H1 (cell line): ENCODE results near the gene P2RX2. TPM values are rescaled to one million over a fixed set of nuclear protein-coding genes. Genes with fewer than 3 reads are reported as not detected.

Experiments used
- CTCF ChIA-PET: fragments of 300-600 bp; sonication (Branson Sonifier 250); formaldehyde crosslinking; loops from one replicate; lab custom pipeline; 2021; ENCODE audit not compliant: partially characterized antibody; lab: Charles Lee
- POLR2A ChIA-PET: fragments of 300-600 bp; sonication (Branson Sonifier 250); formaldehyde crosslinking; loops from one replicate; lab custom pipeline; 2021; ENCODE audit warnings: inconsistent platforms; ENCODE audit not compliant: partially characterized antibody; lab: Charles Lee
- DNase-seq, 2 experiments: peaks; one replicate each; pipeline versions ENCODE4 v3.0.0 to v3.0.0-alpha.2; 2010 to 2022; ENCODE audit warnings: low spot score in 2 of 2, low read depth in 1 of 2, mixed read lengths in 1 of 2
- FAIRE-seq: peaks from 2 replicates; lab custom pipeline; 2011; peaks lifted over from hg19 to GRCh38; lab: Jason Lieb, UNC
- H2AFZ ChIP-seq: 2 replicates; pipeline ENCODE4 v1.8.1; 2012; ENCODE audit warnings: low read length, inconsistent platforms
- H2AK5ac ChIP-seq: 2 replicates; pipeline ENCODE4 v1.6.1; 2013; ENCODE audit warnings: low read depth, low read length
- H2BK120ac ChIP-seq: replicated peaks from 2 replicates; pipeline ENCODE3; 2013; ENCODE audit warnings: low read depth, low read length, inconsistent platforms
- H2BK12ac ChIP-seq: 2 replicates; pipeline ENCODE4 v1.6.1; 2013; ENCODE audit warnings: low read depth, low read length
- H2BK15ac ChIP-seq: 2 replicates; pipeline ENCODE4 v1.6.1; 2013; ENCODE audit warnings: low read length
- H2BK20ac ChIP-seq: 2 replicates; pipeline ENCODE4 v1.6.1; 2013; ENCODE audit warnings: low read length
- H2BK5ac ChIP-seq: 2 replicates; pipeline ENCODE4 v1.6.1; 2013; ENCODE audit warnings: low read depth, low read length
- H3K14ac ChIP-seq: 2 replicates; pipeline ENCODE4 v1.6.1; 2013; ENCODE audit warnings: inconsistent platforms; ENCODE audit not compliant: insufficient read length
- H3K18ac ChIP-seq: 2 replicates; pipeline ENCODE4 v1.6.1; 2013; ENCODE audit warnings: low read length; ENCODE audit errors: extremely low read depth
- H3K23ac ChIP-seq: 2 replicates; pipeline ENCODE4 v1.6.1; 2013; ENCODE audit warnings: inconsistent platforms; ENCODE audit not compliant: insufficient read length
- H3K23me2 ChIP-seq: 2 replicates; pipeline ENCODE4 v1.6.1; 2013; ENCODE audit warnings: low read depth, low read length
- H3K27ac ChIP-seq: 2 replicates; pipeline ENCODE4 v1.6.1; 2011; ENCODE audit warnings: low read depth, low read length, inconsistent platforms
- H3K27me3 ChIP-seq, 4 experiments: replicated peaks in 1 of 4; 1 replicate in 1 of 4; 2 replicates in 3 of 4; pipeline versions ENCODE4 v1.6.1 to v1.8.1; 2011 to 2013; ENCODE audit warnings: low read length in 3 of 4, mild to moderate bottlenecking in 3 of 4, inconsistent platforms in 2 of 4, mixed read lengths in 2 of 4, moderate library complexity in 1 of 4; ENCODE audit not compliant: control insufficient read depth in 3 of 4, insufficient read depth in 3 of 4; ENCODE audit errors: extremely low read depth in 1 of 4
- H3K36me3 ChIP-seq, 4 experiments: 2 replicates each; pipeline versions ENCODE4 v1.6.1 to v1.8.1; 2011 to 2013; ENCODE audit warnings: mild to moderate bottlenecking in 4 of 4, low read length in 3 of 4, moderate library complexity in 2 of 4, control low read depth in 1 of 4, inconsistent platforms in 1 of 4; ENCODE audit not compliant: insufficient read depth in 4 of 4, control insufficient read depth in 2 of 4
- H3K4ac ChIP-seq: replicated peaks from 2 replicates; pipeline ENCODE3; 2013; ENCODE audit warnings: low read length, low read depth, mixed read lengths, inconsistent platforms; ENCODE audit not compliant: insufficient read length
- H3K4me1 ChIP-seq, 4 experiments: replicated peaks in 1 of 4; 1 replicate in 1 of 4; 2 replicates in 3 of 4; pipeline versions ENCODE4 v1.6.1 to v1.8.1; 2011 to 2013; ENCODE audit warnings: low read length in 3 of 4, inconsistent platforms in 2 of 4, mixed read lengths in 1 of 4; ENCODE audit not compliant: insufficient read depth in 4 of 4, control insufficient read depth in 3 of 4
- H3K4me2 ChIP-seq, 2 experiments: 2 replicates each; pipeline versions ENCODE4 v1.6.1 to v1.8.1; 2011 to 2013; ENCODE audit warnings: low read depth in 2 of 2, low read length in 2 of 2, control low read depth in 1 of 2, inconsistent platforms in 1 of 2, mild to moderate bottlenecking in 1 of 2; ENCODE audit not compliant: insufficient read depth in 1 of 2
- H3K4me3 ChIP-seq, 4 experiments: fragments of 200-600, 300-600 bp in 1 of 4; sonication (generic), shearing (Covaris generic), sonication (Bioruptor Twin) in 1 of 4; 2 replicates each; pipeline versions ENCODE4 v1.5.1 to v1.8.1; 2011 to 2016; ENCODE audit warnings: low read length in 4 of 4, low read depth in 3 of 4, control low read depth in 2 of 4, inconsistent platforms in 2 of 4, mild to moderate bottlenecking in 2 of 4, mixed read lengths in 1 of 4, moderate library complexity in 1 of 4; ENCODE audit not compliant: insufficient read depth in 2 of 4; ENCODE audit errors: extremely low read depth in 1 of 4
- H3K56ac ChIP-seq: replicated peaks from 2 replicates; pipeline ENCODE3; 2013; ENCODE audit warnings: low read depth, mild to moderate bottlenecking, mixed read lengths, low read length, inconsistent platforms; ENCODE audit not compliant: insufficient read length
- H3K79me1 ChIP-seq: 2 replicates; pipeline ENCODE4 v1.6.1; 2013; ENCODE audit warnings: low read depth, low read length, control low read depth
- H3K79me2 ChIP-seq, 2 experiments: 2 replicates each; pipeline versions ENCODE4 v1.6.1 to v1.8.1; 2012 to 2013; ENCODE audit warnings: low read length in 2 of 2, mild to moderate bottlenecking in 2 of 2, inconsistent platforms in 1 of 2; ENCODE audit not compliant: insufficient read depth in 2 of 2, control insufficient read depth in 1 of 2
- H3K9ac ChIP-seq, 4 experiments: replicated peaks in 1 of 4; 1 replicate in 1 of 4; 2 replicates in 3 of 4; pipeline versions ENCODE4 v1.6.1 to v1.8.1; 2011 to 2013; ENCODE audit warnings: low read depth in 3 of 4, low read length in 3 of 4, control low read depth in 2 of 4, mild to moderate bottlenecking in 2 of 4, moderate library complexity in 2 of 4, inconsistent platforms in 1 of 4; ENCODE audit errors: extremely low read depth in 1 of 4
- H3K9me3 ChIP-seq, 2 experiments: 2 replicates each; pipeline versions ENCODE4 v1.6.1 to v1.8.1; 2012 to 2013; ENCODE audit warnings: mild to moderate bottlenecking in 2 of 2, moderate library complexity in 2 of 2, control low read depth in 1 of 2, inconsistent platforms in 1 of 2, low read depth in 1 of 2, low read length in 1 of 2, mixed read lengths in 1 of 2; ENCODE audit not compliant: insufficient read depth in 2 of 2
- H4K20me1 ChIP-seq, 2 experiments: replicated peaks in 1 of 2; 2 replicates each; pipeline versions ENCODE3 to v1.8.1; 2011 to 2013; ENCODE audit warnings: inconsistent platforms in 2 of 2, low read length in 2 of 2, mild to moderate bottlenecking in 1 of 2; ENCODE audit not compliant: insufficient read depth in 2 of 2, control insufficient read depth in 1 of 2
- H4K5ac ChIP-seq: 2 replicates; pipeline ENCODE4 v1.6.1; 2013; ENCODE audit warnings: low read length, low read depth, mixed read lengths, inconsistent platforms; ENCODE audit not compliant: insufficient read length
- H4K8ac ChIP-seq: 2 replicates; pipeline ENCODE4 v1.8.0; 2013; ENCODE audit warnings: mild to moderate bottlenecking, moderate library complexity, low read length, inconsistent platforms; ENCODE audit not compliant: insufficient read depth; ENCODE audit errors: extremely low read depth
- H4K91ac ChIP-seq: replicated peaks from 2 replicates; pipeline ENCODE3; 2013; ENCODE audit warnings: low read length, mixed read lengths, inconsistent platforms; ENCODE audit not compliant: insufficient read length
- CBX5 ChIP-seq: fragments of 300-800, 300-1000 bp; sonication (generic); IDR thresholded peaks from 2 replicates; pipeline ENCODE4 v1.7.1; 2016; ENCODE audit warnings: antibody characterized with exemption, low read length, low read depth
- EP300 ChIP-seq, 2 experiments: IDR thresholded peaks; 1 replicate in 1 of 2; 2 replicates in 1 of 2; pipeline ENCODE4 v1.6.1; 2011 to 2012; ENCODE audit warnings: low read depth in 2 of 2, low read length in 2 of 2, mild to moderate bottlenecking in 2 of 2, borderline replicate concordance in 1 of 2, inconsistent platforms in 1 of 2, moderate library complexity in 1 of 2
- EZH2 ChIP-seq: fragments of 200-600 bp; sonication (generic); IDR thresholded peaks from 2 replicates; pipeline ENCODE4 v1.7.1; 2012; ENCODE audit warnings: low read depth, mild to moderate bottlenecking, moderate library complexity, low read length, inconsistent platforms; ENCODE audit not compliant: severe bottlenecking
- FOSL1 ChIP-seq: IDR thresholded peaks from 2 replicates; pipeline ENCODE4 v1.6.1; 2011; ENCODE audit warnings: mild to moderate bottlenecking, low read depth, low read length, moderate library complexity; ENCODE audit not compliant: insufficient read depth
- JUND ChIP-seq: IDR thresholded peaks from 2 replicates; pipeline ENCODE4 v1.6.1; 2011; ENCODE audit warnings: mild to moderate bottlenecking, improper control_type of control experiment, low read length
- RAD21 ChIP-seq, 2 experiments: IDR thresholded peaks in 1 of 2; conservative IDR thresholded peaks in 1 of 2; 2 replicates each; pipeline ENCODE4 v1.6.1; 2011; ENCODE audit warnings: low read depth in 2 of 2, low read length in 2 of 2, improper control_type of control experiment in 1 of 2, inconsistent platforms in 1 of 2, mild to moderate bottlenecking in 1 of 2, moderate library complexity in 1 of 2
- RXRA ChIP-seq: IDR thresholded peaks from 2 replicates; pipeline ENCODE4 v1.6.1; 2011; ENCODE audit warnings: low read depth, mild to moderate bottlenecking, low read length, moderate library complexity; ENCODE audit not compliant: insufficient read depth
- WGBS, 2 experiments: shearing (Covaris generic) in 1 of 2; methylation state at CpG; one replicate each; pipeline versions ENCODE4 v1.1.6 to v1.1.7; 2013 to 2015; ENCODE audit warnings: low lambda C conversion rate in 2 of 2, mixed read lengths in 2 of 2, inconsistent platforms in 1 of 2, low coverage in 1 of 2, missing lambda C conversion rate in 1 of 2; ENCODE audit not compliant: insufficient replicate concordance in 2 of 2, insufficient coverage in 1 of 2, insufficient read length in 1 of 2; ENCODE audit errors: extremely low coverage in 1 of 2, missing lambda C conversion rate in 1 of 2; 5-methylcytosine and 5-hydroxymethylcytosine counted together
- polyA plus RNA-seq, 7 experiments: library from polyadenylated mRNA; depleted of rRNA in 3 of 7; stranded (reverse) in 5 of 7; unstranded in 2 of 7; fragments of >200 nt in 5 of 7; fragments of 200-250 nt in 2 of 7; gene quantifications; 1 replicate in 5 of 7; 2 replicates in 1 of 7; 4 replicates in 1 of 7; pipeline versions ENCODE4 v1.2.1 to v1.2.3, GENCODE V29; 2011 to 2013; ENCODE audit warnings: missing spikeins in 2 of 7, mixed read lengths in 2 of 7
- total RNA-seq: library from RNA; stranded (reverse); fragmentation: NEBNext Ultra II Directional; extraction: Animal tissue kit (Norgen Biotek cat#: 25700); gene quantifications from 2 replicates; pipeline ENCODE4 v1.2.1, GENCODE V29; 2021
- TF ChIP-seq, protein P1 (sequence below): IDR thresholded peaks from 2 replicates; pipeline ENCODE4 v1.6.1; 2012; ENCODE audit warnings: inconsistent platforms

P2RX2 gene
- total and polyA plus RNA-seq, 2 of the 8 experiments (the other 6 are each of a cell fraction or from before 2014, with no cell fraction given), result 0.84 to 2.2 TPM

DNA sequence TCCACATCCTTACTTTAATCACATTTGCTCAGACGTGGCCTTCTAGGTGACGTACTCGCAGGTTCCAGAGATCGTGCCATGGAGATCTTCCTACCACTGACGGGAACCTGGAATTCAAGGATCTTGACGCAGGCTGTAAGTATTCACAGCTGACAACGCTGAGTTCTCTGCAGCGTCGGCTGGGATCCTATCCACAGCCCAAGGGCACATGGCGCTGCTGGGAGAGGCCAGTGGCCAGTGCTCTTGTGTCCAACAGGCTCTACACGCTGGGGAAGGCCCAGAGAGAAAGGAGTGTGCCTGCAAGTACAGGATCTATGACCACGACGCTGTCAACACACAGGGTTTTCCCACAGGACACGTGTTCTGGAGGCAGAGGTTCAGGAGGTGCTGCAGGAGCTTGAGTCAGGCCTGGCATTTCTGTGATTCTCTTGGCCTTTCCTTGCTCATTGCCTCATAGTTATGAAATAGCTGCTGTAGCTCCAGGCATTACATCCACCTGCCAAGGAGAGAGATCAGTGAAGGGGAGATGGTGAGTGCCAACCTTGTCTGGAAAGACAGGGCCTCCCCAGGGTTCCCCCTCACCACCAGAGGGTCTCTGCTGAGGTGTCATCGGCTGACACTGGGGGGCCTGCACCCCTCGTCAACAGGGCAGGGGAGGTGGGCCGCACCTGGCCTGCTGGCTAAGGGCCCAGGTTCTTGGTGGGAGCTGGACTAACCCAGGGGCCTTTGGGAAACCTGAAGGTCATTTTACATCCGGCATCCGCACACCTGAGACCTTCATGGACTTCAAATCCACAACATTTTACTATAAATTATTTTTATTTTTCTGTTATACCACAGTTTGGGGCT is 29.5 kb upstream of the P2RX2 start:
- no peak for FAIRE-seq
- Histone ChIP-seq H2AK5ac (no peak overlapping the region), H3K23me2 (no peaks in the 10 kb centered on the region), H3K23ac (no peak overlapping the region), H2BK120ac (no peak overlapping the region), H4K20me1 (peaks cover 0 to 6% of the 10 kb centered on the region in 2 experiments), H3K56ac (no peak overlapping the region), H3K14ac (no peak overlapping the region), H3K79me2 (no peaks in the 10 kb centered on the region), H3K4me3 (no peak overlapping the region), H3K27ac (no peak overlapping the region), H3K9me3 (peaks cover 0 to 12% of the 10 kb centered on the region in 2 experiments; a peak in 1 of 4 replicates), H2BK12ac (no peak overlapping the region), H3K79me1 (no peaks in the 10 kb centered on the region), H2BK20ac (no peak overlapping the region), H2BK15ac (no peak overlapping the region), H3K18ac (no peak overlapping the region), H3K4me2 (no peak overlapping the region), H4K5ac (no peak overlapping the region), H2AFZ (no peak overlapping the region), H4K91ac (no peak overlapping the region), H3K4me1 (peaks cover 0 to 4% (median 0%) of the 10 kb centered on the region in 4 experiments; a peak in 1 of 7 replicates), H4K8ac (no peak overlapping the region), H3K9ac (no peak overlapping the region), H3K36me3 (no peaks in the 10 kb centered on the region), H2BK5ac (no peak overlapping the region), H3K4ac (no peak overlapping the region), H3K27me3 (peaks cover 47 to 90% (median 84%) of the 10 kb centered on the region in 4 experiments)
- 87% methylated on average over 19 of the region's 19 CpGs; no CpG with 5 or more reads in 1 of the 2 experiments for WGBS, 2 experiments
- POLR2A ChIA-PET, result interaction anchor here (0.7 to 0.8 kb wide), 2 partner anchors 26 to 29 kb away, joined by 3 read pairs; no protein-coding TSS in a partner anchor
- CTCF ChIA-PET, result interaction anchor here (0.5 to 1.0 kb wide), 3 partner anchors 28 to 1704 kb away, joined by 3 to 4 read pairs (median 3); no protein-coding TSS in a partner anchor
- no peak for DNase-seq
- TF ChIP-seq EZH2 (no peak), EP300 (IDR thresholded peaks at IDR 0.05; ENCODE audit: borderline replicate concordance in 1 of 2, low read depth in 2 of 2, low read length in 2 of 2) (no peak), FOSL1 (no peak), CBX5 (no peak), RAD21 (IDR thresholded peaks at IDR 0.05 in 1 of 2, conservative IDR thresholded peaks at IDR 0.05 in 1 of 2; ENCODE audit: low read depth in 2 of 2, low read length in 2 of 2) (no peak), RXRA (no peak), JUND (no peak)
- TF ChIP-seq, protein P1, sequence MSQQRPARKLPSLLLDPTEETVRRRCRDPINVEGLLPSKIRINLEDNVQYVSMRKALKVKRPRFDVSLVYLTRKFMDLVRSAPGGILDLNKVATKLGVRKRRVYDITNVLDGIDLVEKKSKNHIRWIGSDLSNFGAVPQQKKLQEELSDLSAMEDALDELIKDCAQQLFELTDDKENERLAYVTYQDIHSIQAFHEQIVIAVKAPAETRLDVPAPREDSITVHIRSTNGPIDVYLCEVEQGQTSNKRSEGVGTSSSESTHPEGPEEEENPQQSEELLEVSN, result no peak
